ENCODE data around the gene ABHD16A. TPM values are rescaled to one million over a fixed set of nuclear protein-coding genes. Genes with fewer than 3 reads are reported as not detected.

Gene ABHD16A
- total and polyA plus RNA-seq, 2 of the 13 experiments (the other 11 are each of a cell fraction or from before 2014, with no cell fraction given): 43.5 to 45.4 TPM

DNA sequence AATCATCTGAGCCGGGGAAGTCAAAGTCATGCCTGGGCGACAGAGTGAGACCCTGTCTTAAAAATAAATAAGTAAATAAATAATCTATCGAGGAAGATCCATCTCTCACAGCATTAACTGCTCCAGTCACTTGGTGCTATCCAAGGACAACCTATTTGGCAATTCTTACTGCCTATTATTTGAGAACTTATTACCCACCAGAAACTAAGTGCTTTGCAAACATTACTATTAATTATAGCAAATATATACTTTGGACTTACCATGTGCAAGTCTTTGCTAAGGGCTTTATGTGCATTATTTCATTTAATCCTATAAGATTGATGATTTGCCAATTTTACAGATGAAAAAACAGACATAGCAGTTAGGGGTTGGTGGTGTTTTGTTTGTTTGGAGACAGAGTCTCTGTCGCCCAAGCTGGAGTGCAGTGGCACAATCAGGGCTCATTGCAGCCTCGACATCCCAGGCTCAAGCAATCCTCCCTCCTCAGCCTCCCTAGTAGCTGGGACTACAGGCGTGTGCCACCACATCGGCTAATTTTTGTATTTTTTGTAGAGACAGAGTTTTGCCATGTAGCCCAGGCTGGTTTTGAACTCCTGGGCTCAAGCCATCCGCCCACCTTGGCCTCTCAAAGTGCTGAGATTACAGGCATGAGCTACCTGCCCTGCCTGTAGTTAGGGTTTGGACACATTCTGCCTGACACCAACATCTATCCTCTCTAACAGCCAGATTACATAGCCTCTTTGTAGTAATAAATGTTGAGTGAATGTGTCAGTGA is 48.4 kb downstream of the ABHD16A start (continued):
- TF ChIP-seq, protein P1, sequence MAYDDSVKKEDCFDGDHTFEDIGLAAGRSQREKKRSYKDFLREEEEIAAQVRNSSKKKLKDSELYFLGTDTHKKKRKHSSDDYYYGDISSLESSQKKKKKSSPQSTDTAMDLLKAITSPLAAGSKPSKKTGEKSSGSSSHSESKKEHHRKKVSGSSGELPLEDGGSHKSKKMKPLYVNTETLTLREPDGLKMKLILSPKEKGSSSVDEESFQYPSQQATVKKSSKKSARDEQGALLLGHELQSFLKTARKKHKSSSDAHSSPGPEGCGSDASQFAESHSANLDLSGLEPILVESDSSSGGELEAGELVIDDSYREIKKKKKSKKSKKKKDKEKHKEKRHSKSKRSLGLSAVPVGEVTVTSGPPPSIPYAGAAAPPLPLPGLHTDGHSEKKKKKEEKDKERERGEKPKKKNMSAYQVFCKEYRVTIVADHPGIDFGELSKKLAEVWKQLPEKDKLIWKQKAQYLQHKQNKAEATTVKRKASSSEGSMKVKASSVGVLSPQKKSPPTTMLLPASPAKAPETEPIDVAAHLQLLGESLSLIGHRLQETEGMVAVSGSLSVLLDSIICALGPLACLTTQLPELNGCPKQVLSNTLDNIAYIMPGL (CRISPR knock-in tag; IDR thresholded peaks at IDR 0.05; ENCODE audit: borderline replicate concordance in 1 of 2, low read depth in 1 of 2): no peak; a peak in 1 of 4 replicates
- TF ChIP-seq, protein P2, sequence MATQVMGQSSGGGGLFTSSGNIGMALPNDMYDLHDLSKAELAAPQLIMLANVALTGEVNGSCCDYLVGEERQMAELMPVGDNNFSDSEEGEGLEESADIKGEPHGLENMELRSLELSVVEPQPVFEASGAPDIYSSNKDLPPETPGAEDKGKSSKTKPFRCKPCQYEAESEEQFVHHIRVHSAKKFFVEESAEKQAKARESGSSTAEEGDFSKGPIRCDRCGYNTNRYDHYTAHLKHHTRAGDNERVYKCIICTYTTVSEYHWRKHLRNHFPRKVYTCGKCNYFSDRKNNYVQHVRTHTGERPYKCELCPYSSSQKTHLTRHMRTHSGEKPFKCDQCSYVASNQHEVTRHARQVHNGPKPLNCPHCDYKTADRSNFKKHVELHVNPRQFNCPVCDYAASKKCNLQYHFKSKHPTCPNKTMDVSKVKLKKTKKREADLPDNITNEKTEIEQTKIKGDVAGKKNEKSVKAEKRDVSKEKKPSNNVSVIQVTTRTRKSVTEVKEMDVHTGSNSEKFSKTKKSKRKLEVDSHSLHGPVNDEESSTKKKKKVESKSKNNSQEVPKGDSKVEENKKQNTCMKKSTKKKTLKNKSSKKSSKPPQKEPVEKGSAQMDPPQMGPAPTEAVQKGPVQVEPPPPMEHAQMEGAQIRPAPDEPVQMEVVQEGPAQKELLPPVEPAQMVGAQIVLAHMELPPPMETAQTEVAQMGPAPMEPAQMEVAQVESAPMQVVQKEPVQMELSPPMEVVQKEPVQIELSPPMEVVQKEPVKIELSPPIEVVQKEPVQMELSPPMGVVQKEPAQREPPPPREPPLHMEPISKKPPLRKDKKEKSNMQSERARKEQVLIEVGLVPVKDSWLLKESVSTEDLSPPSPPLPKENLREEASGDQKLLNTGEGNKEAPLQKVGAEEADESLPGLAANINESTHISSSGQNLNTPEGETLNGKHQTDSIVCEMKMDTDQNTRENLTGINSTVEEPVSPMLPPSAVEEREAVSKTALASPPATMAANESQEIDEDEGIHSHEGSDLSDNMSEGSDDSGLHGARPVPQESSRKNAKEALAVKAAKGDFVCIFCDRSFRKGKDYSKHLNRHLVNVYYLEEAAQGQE (IDR thresholded peaks at IDR 0.05; ENCODE audit: borderline replicate concordance in 1 of 2, low read depth in 1 of 2, low read length in 2 of 2): no peak
- TF ChIP-seq SALL1 (CRISPR knock-in tag; IDR thresholded peaks at IDR 0.05): peak; percentile 26; the same call in 1 of the 2 replicates
- no peak for TF ChIP-seq MYNN (CRISPR knock-in tag; IDR thresholded peaks at IDR 0.05; ENCODE audit: low read depth)
- no peak for TF ChIP-seq SNAPC5 (CRISPR knock-in tag; IDR thresholded peaks at IDR 0.05; ENCODE audit: borderline replicate concordance)
- peak; percentile 67; the same call in 1 of the 2 replicates for TF ChIP-seq THRA (CRISPR knock-in tag; IDR thresholded peaks at IDR 0.05; ENCODE audit: borderline replicate concordance)
- 0 out of 2 replicates have a peak, but pooled peaks have one; percentile 9 for TF ChIP-seq ZNF704 (CRISPR knock-in tag; IDR thresholded peaks at IDR 0.05; ENCODE audit: borderline replicate concordance)
- 0 out of 2 replicates have a peak, but pooled peaks have one; percentile 25 for TF ChIP-seq HNF4G (IDR thresholded peaks at IDR 0.05; ENCODE audit: borderline replicate concordance, low read depth, low read length)
- TF ChIP-seq HNF4G (CRISPR knock-in tag; IDR thresholded peaks at IDR 0.05; ENCODE audit: borderline replicate concordance, low read depth): no peak
- TF ChIP-seq HNF4A (CRISPR knock-in tag; IDR thresholded peaks at IDR 0.05): 0 out of 2 replicates have a peak, but pooled peaks have one; percentile 22
- no peak for TF ChIP-seq ZNF431 (CRISPR knock-in tag; IDR thresholded peaks at IDR 0.05; ENCODE audit: borderline replicate concordance, low read depth)
- no peak for TF ChIP-seq NFRKB (IDR thresholded peaks at IDR 0.05)
- TF ChIP-seq ZNF839 (CRISPR knock-in tag; IDR thresholded peaks at IDR 0.05; ENCODE audit: borderline replicate concordance): no peak
- TF ChIP-seq MXI1 (IDR thresholded peaks at IDR 0.05; ENCODE audit: borderline replicate concordance, low read depth, low read length): no peak
- TF ChIP-seq, protein P3, sequence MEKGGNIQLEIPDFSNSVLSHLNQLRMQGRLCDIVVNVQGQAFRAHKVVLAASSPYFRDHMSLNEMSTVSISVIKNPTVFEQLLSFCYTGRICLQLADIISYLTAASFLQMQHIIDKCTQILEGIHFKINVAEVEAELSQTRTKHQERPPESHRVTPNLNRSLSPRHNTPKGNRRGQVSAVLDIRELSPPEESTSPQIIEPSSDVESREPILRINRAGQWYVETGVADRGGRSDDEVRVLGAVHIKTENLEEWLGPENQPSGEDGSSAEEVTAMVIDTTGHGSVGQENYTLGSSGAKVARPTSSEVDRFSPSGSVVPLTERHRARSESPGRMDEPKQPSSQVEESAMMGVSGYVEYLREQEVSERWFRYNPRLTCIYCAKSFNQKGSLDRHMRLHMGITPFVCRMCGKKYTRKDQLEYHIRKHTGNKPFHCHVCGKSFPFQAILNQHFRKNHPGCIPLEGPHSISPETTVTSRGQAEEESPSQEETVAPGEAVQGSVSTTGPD (CRISPR knock-in tag; IDR thresholded peaks at IDR 0.05): no peak
